ENCODE measurements around the gene STARD7.
A peak's percentile ranks its signal among the peaks of the same experiment; 100 is the strongest.
"Not testable (repeated sequence)": the region's sequence is repeated elsewhere in the genome, so short reads cannot be mapped to it uniquely, and the experiment has no call there.

Gene STARD7

DNA sequence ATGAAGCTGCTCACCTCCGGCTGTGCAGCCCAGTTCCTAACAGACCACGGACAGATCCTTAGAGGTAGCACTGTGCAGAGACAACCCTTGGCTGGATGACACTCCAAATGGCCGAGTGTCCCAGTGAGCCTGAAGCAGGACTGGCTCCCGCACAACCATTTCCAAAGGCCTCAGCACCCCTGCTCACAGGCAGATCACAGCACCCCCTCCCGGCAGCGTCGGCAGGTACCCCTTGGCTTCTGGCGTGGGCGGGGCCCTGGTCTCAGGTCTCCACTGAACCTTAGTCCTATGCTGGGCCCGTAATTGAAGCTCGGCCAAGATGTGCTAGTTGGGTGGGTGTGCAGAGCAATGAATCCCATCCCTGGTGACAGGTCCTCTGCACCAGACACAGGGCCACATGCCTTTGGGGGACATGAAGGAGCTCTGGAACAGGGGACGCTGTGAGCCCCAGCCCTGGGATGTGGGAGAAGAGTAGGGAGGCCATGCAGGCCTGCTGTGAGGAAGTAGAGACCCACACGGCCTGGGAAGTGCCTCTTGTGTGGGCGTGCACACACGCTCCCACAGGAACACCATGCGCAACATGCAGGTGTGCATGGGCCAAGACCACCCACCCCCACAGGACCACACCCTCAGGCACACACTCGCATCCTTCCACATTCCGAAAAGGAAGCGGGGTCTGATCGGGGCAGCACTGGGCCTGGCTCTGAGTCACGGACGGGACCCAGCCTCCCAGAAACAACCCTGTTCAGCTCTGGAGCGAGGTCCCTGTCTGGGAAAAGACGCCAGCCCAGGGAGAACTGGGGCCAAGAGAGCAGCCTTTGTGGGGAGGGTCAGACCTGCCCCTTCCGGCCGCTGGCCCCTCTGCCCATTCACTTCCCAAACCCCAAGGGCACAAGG, 66.2 kb downstream of the STARD7 start:
- peaks cover 13% of the 10 kb centered on the region for H3K79me2 ChIP-seq (ENCODE audit: low read length)
- no peak overlapping the region for H3K9ac ChIP-seq (ENCODE audit: low read length)
- no peak for DNase-seq
- no peaks in the 10 kb centered on the region for H3K36me3 ChIP-seq (replicated peaks; ENCODE audit: insufficient read depth, low read length)
- no peak overlapping the region for H2AFZ ChIP-seq (ENCODE audit: low read length)
- H3F3A ChIP-seq (ENCODE audit: insufficient read depth, low read length) = peaks cover 9% of the 10 kb centered on the region
- TF ChIP-seq, protein P1, sequence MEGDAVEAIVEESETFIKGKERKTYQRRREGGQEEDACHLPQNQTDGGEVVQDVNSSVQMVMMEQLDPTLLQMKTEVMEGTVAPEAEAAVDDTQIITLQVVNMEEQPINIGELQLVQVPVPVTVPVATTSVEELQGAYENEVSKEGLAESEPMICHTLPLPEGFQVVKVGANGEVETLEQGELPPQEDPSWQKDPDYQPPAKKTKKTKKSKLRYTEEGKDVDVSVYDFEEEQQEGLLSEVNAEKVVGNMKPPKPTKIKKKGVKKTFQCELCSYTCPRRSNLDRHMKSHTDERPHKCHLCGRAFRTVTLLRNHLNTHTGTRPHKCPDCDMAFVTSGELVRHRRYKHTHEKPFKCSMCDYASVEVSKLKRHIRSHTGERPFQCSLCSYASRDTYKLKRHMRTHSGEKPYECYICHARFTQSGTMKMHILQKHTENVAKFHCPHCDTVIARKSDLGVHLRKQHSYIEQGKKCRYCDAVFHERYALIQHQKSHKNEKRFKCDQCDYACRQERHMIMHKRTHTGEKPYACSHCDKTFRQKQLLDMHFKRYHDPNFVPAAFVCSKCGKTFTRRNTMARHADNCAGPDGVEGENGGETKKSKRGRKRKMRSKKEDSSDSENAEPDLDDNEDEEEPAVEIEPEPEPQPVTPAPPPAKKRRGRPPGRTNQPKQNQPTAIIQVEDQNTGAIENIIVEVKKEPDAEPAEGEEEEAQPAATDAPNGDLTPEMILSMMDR (IDR thresholded peaks at IDR 0.05; ENCODE audit: low read length) = 0 out of 2 replicates have a peak, but pooled peaks have one; percentile 8
- TF ChIP-seq EZH2 (optimal IDR thresholded peaks at IDR 0.05; ENCODE audit: low read depth, low read length) = no peak
- H3K4me2 ChIP-seq (ENCODE audit: low read depth, low read length) = no peak overlapping the region
- H4K20me1 ChIP-seq (ENCODE audit: insufficient read depth, low read length) = no peaks in the 10 kb centered on the region
- peaks cover 23% of the 10 kb centered on the region for H3K4me1 ChIP-seq (ENCODE audit: low read length)
- no peaks in the 10 kb centered on the region for H3K9me2 ChIP-seq (replicated peaks; ENCODE audit: insufficient read depth, low read length)
- no peak overlapping the region for H3K27ac ChIP-seq (ENCODE audit: low read length)
- H3K27me3 ChIP-seq (replicated peaks; ENCODE audit: insufficient read depth, low read length) = no peaks in the 10 kb centered on the region
- no peaks in the 10 kb centered on the region for H3K9me3 ChIP-seq (replicated peaks; ENCODE audit: insufficient read depth, low read length)
- no peak overlapping the region for H3K4me3 ChIP-seq (ENCODE audit: low read length)

DNA sequence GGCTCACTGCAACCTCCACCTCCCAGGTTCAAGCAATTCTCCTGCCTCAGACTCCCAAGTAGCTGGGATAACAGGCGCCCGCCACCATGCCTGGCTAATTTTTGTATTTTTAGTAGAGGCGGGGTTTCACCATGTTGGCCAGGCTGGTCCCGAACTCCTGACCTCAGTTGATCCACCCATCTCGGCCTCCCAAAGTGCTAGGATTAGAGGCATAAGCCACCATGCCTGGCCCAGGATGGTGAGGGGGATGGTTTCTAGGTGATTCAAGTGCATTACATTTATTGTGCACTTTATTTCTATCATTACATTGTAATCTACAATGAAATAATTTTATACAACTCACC, 67.0 kb downstream of the STARD7 start:
- H3K9ac ChIP-seq (ENCODE audit: low read length); H3K9me3 ChIP-seq (replicated peaks; ENCODE audit: insufficient read depth, low read length); H2AFZ ChIP-seq (ENCODE audit: low read length); H3K27me3 ChIP-seq (replicated peaks; ENCODE audit: insufficient read depth, low read length); H4K20me1 ChIP-seq (ENCODE audit: insufficient read depth, low read length); H3K4me2 ChIP-seq (ENCODE audit: low read depth, low read length); H3K4me3 ChIP-seq (ENCODE audit: low read length); DNase-seq; H3F3A ChIP-seq (ENCODE audit: insufficient read depth, low read length); H3K27ac ChIP-seq (ENCODE audit: low read length); H3K9me2 ChIP-seq (replicated peaks; ENCODE audit: insufficient read depth, low read length); H3K36me3 ChIP-seq (replicated peaks; ENCODE audit: insufficient read depth, low read length): not testable (repeated sequence)
- Histone ChIP-seq H3K79me2 (ENCODE audit: low read length) (peaks cover 13% of the 10 kb centered on the region), H3K4me1 (ENCODE audit: low read length) (peaks cover 17% of the 10 kb centered on the region)

DNA sequence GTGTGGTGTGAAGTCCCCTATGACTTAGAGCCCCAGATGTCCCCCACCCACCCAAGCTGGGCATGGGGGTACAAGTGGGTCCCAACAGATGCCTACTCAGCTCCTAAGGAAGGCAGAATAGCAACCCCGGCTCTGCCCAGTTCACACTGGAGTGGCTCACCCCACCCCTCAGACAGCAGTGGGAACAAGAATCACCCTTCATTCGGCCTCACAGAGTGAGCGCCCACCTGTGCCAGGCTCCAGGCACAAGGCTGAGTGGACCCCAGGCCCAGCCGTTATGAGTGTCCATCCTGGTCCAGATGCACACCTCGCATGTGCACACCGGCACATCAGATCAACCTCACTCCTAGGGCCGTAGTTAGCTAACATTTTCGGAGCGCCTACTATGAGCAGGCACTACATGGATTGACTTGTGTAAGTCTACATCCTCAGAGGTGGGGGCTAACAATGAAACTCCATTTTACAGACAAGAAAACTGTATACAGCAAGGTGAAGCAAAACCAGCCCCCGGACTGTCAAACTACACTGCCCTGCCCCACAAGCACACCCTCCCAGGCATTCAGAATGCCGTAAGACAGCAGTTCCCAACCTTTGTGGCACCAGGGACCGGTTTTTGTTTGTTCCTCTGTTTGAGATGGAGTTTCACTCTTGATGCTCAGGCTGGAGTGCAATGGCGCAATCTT, 67.5 kb downstream of the STARD7 start:
- H3F3A ChIP-seq (ENCODE audit: insufficient read depth, low read length) = peaks cover 6% of the 10 kb centered on the region
- no peak overlapping the region for H3K27ac ChIP-seq (ENCODE audit: low read length)
- H2AFZ ChIP-seq (ENCODE audit: low read length) = no peak overlapping the region
- no peaks in the 10 kb centered on the region for H3K36me3 ChIP-seq (replicated peaks; ENCODE audit: insufficient read depth, low read length)
- H3K79me2 ChIP-seq (ENCODE audit: low read length) = peaks cover 13% of the 10 kb centered on the region
- H3K9me3 ChIP-seq (replicated peaks; ENCODE audit: insufficient read depth, low read length) = no peaks in the 10 kb centered on the region
- H3K4me2 ChIP-seq (ENCODE audit: low read depth, low read length) = no peak overlapping the region
- no peaks in the 10 kb centered on the region for H4K20me1 ChIP-seq (ENCODE audit: insufficient read depth, low read length)
- H3K27me3 ChIP-seq (replicated peaks; ENCODE audit: insufficient read depth, low read length) = 0 out of 2 replicates have a peak, but pooled peaks cover 5% of the 10 kb centered on the region
- H3K9me2 ChIP-seq (replicated peaks; ENCODE audit: insufficient read depth, low read length) = no peaks in the 10 kb centered on the region
- DNase-seq = no peak
- no peak overlapping the region for H3K4me3 ChIP-seq (ENCODE audit: low read length)
- H3K4me1 ChIP-seq (ENCODE audit: low read length) = peaks cover 11% of the 10 kb centered on the region
- TF ChIP-seq, protein P1 (IDR thresholded peaks at IDR 0.05; ENCODE audit: low read length) = no peak
- TF ChIP-seq EZH2phosphoT487 (IDR thresholded peaks at IDR 0.05; ENCODE audit: low read length) (no peak), EZH2 (optimal IDR thresholded peaks at IDR 0.05; ENCODE audit: low read depth, low read length) (no peak)
- no peak overlapping the region for H3K9ac ChIP-seq (ENCODE audit: low read length)

Data from MM.1S (cell line).